ENCODE results near the gene ULK3. TPM values are rescaled to one million over a fixed set of nuclear protein-coding genes. Genes with fewer than 3 reads are reported as not detected.

The ULK3 gene
- total and polyA plus RNA-seq, 11 donors: 22.6 to 39.3 (median 29.3) TPM

GRCh38 chr15:74795966-74796625 lies 46.9 kb downstream of the ULK3 start:
- H3K4me1 ChIP-seq: peaks cover 0 to 86% (median 43%) of the 10 kb centered on the region in 12 donors
- TF ChIP-seq CTCF (IDR thresholded peaks at IDR 0.05) (no peak), POLR2A (IDR thresholded peaks at IDR 0.05) (no peak)
- no peak for ATAC-seq
- H3K27ac ChIP-seq: peak overlapping the region in 1 of 12 donors; percentile 55
- H3K4me3 ChIP-seq: no peak overlapping the region
- no peaks in the 10 kb centered on the region for H3K9me3 ChIP-seq
- peaks cover 0 to 50% (median 18%) of the 10 kb centered on the region in 9 donors for H3K36me3 ChIP-seq
- 89 to 94% (median 93%) methylated on average over 14 of the region's 14 CpGs for WGBS, 4 donors
- DNase-seq: no peak
- intact Hi-C loops (cut with DNase I): no loop called here
- no peaks in the 10 kb centered on the region for H3K27me3 ChIP-seq

GRCh38 chr15:74794970-74795349 lies 48.0 kb downstream of the ULK3 start:
- Histone ChIP-seq H3K4me3 (no peak overlapping the region), H3K27ac (peak overlapping the region in 1 of 12 donors; percentile 55)
- WGBS, 4 donors: 90 to 93% (median 93%) methylated on average over 9 of the region's 9 CpGs

GRCh38 chr15:74794248-74794969 lies 48.5 kb downstream of the ULK3 start:
- Histone ChIP-seq H3K27ac (peak overlapping the region in 1 of 12 donors; percentile 55), H3K4me1 (peaks cover 10 to 90% (median 51%) of the 10 kb centered on the region in 12 donors)
- TF ChIP-seq CTCF (IDR thresholded peaks at IDR 0.05) (no peak), POLR2A (IDR thresholded peaks at IDR 0.05) (no peak)

More at GRCh38 chr15:74794970-74795349, 48.0 kb downstream of the ULK3 start:
- DNase-seq (no peak), ATAC-seq (no peak)
- intact Hi-C loops (cut with DNase I): no loop called here
- no peak for TF ChIP-seq POLR2A (IDR thresholded peaks at IDR 0.05)
- TF ChIP-seq CTCF (IDR thresholded peaks at IDR 0.05): no peak
- Histone ChIP-seq H3K4me1 (peaks cover 6 to 90% (median 50%) of the 10 kb centered on the region in 12 donors), H3K27me3 (no peaks in the 10 kb centered on the region), H3K36me3 (peaks cover 0 to 40% (median 10%) of the 10 kb centered on the region in 9 donors), H3K9me3 (no peaks in the 10 kb centered on the region)

More at GRCh38 chr15:74794248-74794969, 48.5 kb downstream of the ULK3 start:
- ATAC-seq (no peak), DNase-seq (no peak)
- intact Hi-C loops (cut with DNase I): no loop called here
- Histone ChIP-seq H3K27me3 (no peaks in the 10 kb centered on the region), H3K9me3 (no peaks in the 10 kb centered on the region), H3K36me3 (peaks cover 0 to 35% (median 4%) of the 10 kb centered on the region in 9 donors), H3K4me3 (no peak overlapping the region)
- WGBS, 4 donors: 83 to 89% (median 87%) methylated on average over 4 to 7 of the region's 9 CpGs

Data from heart left ventricle (tissue), 16 donors.